PC-9 (cell line): ENCODE data around the gene FLOT1. TPM values are rescaled to one million over a fixed set of nuclear protein-coding genes. Genes with fewer than 3 reads are reported as not detected.

Experiments
- BruUV-seq: library from RNA; stranded (reverse); fragments of 400-500 nt; replicated peaks from 2 replicates; lab custom pipeline; 2021; lab: Mats Ljungman, UMichigan
- CTCF ChIA-PET: fragments of 300-600 bp; sonication (Branson Sonifier 250); formaldehyde crosslinking; loops from one replicate; lab custom pipeline; 2022; ENCODE audit warnings: antibody characterized with exemption; lab: Charles Lee
- POLR2A ChIA-PET: fragments of 300-600 bp; sonication (Branson Sonifier 250); formaldehyde crosslinking; loops from one replicate; lab custom pipeline; 2022; ENCODE audit warnings: antibody characterized with exemption; ENCODE audit not compliant: unreplicated experiment; lab: Charles Lee
- DNase-seq, 2 experiments: peaks; one replicate each; pipeline versions ENCODE4 v3.0.0 to v3.0.0-alpha.2; 2015 to 2022; ENCODE audit warnings: mixed read lengths in 1 of 2
- H2AFZ ChIP-seq: fragments of 200-600 bp; sonication (generic); 2 replicates; pipeline ENCODE4 v1.8.1; 2017; ENCODE audit warnings: antibody characterized with exemption
- H3F3A ChIP-seq: fragments of 200-600 bp; sonication (generic); 2 replicates; pipeline ENCODE4 v1.8.1; 2017; ENCODE audit warnings: antibody characterized with exemption, mild to moderate bottlenecking, low read depth; ENCODE audit not compliant: insufficient read depth
- H3K27ac ChIP-seq: fragments of 200-600 bp; sonication (generic); 2 replicates; pipeline ENCODE4 v1.6.1; 2016; ENCODE audit warnings: mixed run types
- H3K27me3 ChIP-seq: fragments of 200-600 bp; sonication (generic); 2 replicates; pipeline ENCODE4 v1.6.1; 2016; ENCODE audit warnings: low read depth, mixed run types; ENCODE audit not compliant: insufficient read depth
- H3K36me3 ChIP-seq: fragments of 200-600 bp; sonication (generic); 2 replicates; pipeline ENCODE4 v1.6.1; 2016; ENCODE audit warnings: low read depth, mixed run types
- H3K4me1 ChIP-seq: fragments of 200-600 bp; sonication (generic); replicated peaks from 2 replicates; pipeline ENCODE4 v1.6.1; 2016; ENCODE audit warnings: mixed run types; ENCODE audit not compliant: insufficient read depth
- H3K4me2 ChIP-seq: fragments of 200-600 bp; sonication (generic); 2 replicates; pipeline ENCODE4 v1.6.1; 2017; ENCODE audit warnings: mixed run types
- H3K4me3 ChIP-seq: fragments of 200-600 bp; sonication (generic); 2 replicates; pipeline ENCODE4 v1.6.1; 2016; ENCODE audit warnings: mixed run types
- H3K79me2 ChIP-seq: fragments of 200-600 bp; sonication (generic); 2 replicates; pipeline ENCODE4 v1.6.1; 2017; ENCODE audit warnings: low read depth, mixed run types
- H3K9me2 ChIP-seq: fragments of 200-600 bp; sonication (generic); 2 replicates; pipeline ENCODE4 v1.8.1; 2017; ENCODE audit warnings: mild to moderate bottlenecking; ENCODE audit not compliant: insufficient read depth
- H3K9me3 ChIP-seq: fragments of 200-600 bp; sonication (generic); 2 replicates; pipeline ENCODE4 v1.8.1; 2016; ENCODE audit warnings: low read depth; ENCODE audit not compliant: insufficient read depth
- H4K20me1 ChIP-seq: fragments of 200-600 bp; sonication (generic); 2 replicates; pipeline ENCODE4 v1.8.1; 2017; ENCODE audit not compliant: insufficient read depth
- CTCF ChIP-seq: fragments of 200-600 bp; sonication (generic); conservative IDR thresholded peaks from 2 replicates; pipeline ENCODE4 v1.6.1; 2017; ENCODE audit warnings: mixed run types, antibody characterized with exemption, mild to moderate bottlenecking, moderate library complexity
- EZH2 ChIP-seq: fragments of 200-600 bp; sonication (generic); IDR thresholded peaks from 2 replicates; pipeline ENCODE4 v1.8.0; 2017; ENCODE audit warnings: antibody characterized with exemption, low read depth
- intact Hi-C: fragments of 100-400 bp; cut with micrococcal nuclease; formaldehyde crosslinking; loops from one replicate; pipeline ENCODE4 v1.10.0; 2022; ENCODE audit not compliant: unreplicated experiment
- total RNA-seq: library from RNA; stranded (reverse); gene quantifications from 2 replicates; pipeline ENCODE4 v1.2.3, GENCODE V29; 2021

Gene FLOT1
- total RNA-seq, 1 experiment from 2014 or later = 225 TPM

GRCh38 chr6:30691208-30691847 lies 51.2 kb downstream of the FLOT1 start:
- no peak for DNase-seq
- no TSS peak for BruUV-seq
- ChIA-PET CTCF (interaction anchor here (0.6 to 1.1 kb wide), 2 partner anchors 19 to 430 kb away, joined by 3 to 6 read pairs; partner anchors contain the start of gene DHX16), POLR2A (interaction anchor here (0.7 to 1.1 kb wide), 3 partner anchors 26 to 77 kb away, joined by 4 to 8 read pairs (median 5); partner anchors contain the start of genes MDC1 and MRPS18B)
- Histone ChIP-seq H3K79me2 (peaks cover 12% of the 10 kb centered on the region), H3K9me3 (no peaks in the 10 kb centered on the region), H3K4me1 (peaks cover 40% of the 10 kb centered on the region), H3K36me3 (no peaks in the 10 kb centered on the region), H3K27ac (no peak overlapping the region), H3F3A (peaks cover 20% of the 10 kb centered on the region; the same call in 1 of the 2 replicates), H3K4me3 (peak overlapping the region; percentile 87; the same call in 1 of the 2 replicates), H3K9me2 (no peaks in the 10 kb centered on the region), H3K27me3 (no peaks in the 10 kb centered on the region), H2AFZ (peak overlapping the region; percentile 93), H3K4me2 (peak overlapping the region; percentile 84), H4K20me1 (no peaks in the 10 kb centered on the region)
- intact Hi-C loops = no loop called here
- TF ChIP-seq CTCF (no peak), EZH2 (no peak)

- Histone ChIP-seq H3K4me1 (peaks cover 42% of the 10 kb centered on the region), H3K36me3 (no peaks in the 10 kb centered on the region), H3K27me3 (no peaks in the 10 kb centered on the region), H3K4me3 (peak within 1 kb of the TSS; percentile 87), H3F3A (peaks cover 16% of the 10 kb centered on the region; the same call in 1 of the 2 replicates), H3K27ac (no peak within 1 kb of the TSS), H3K4me2 (peak within 1 kb of the TSS; percentile 84), H2AFZ (peak within 1 kb of the TSS; percentile 93), H3K9me3 (no peaks in the 10 kb centered on the region), H3K79me2 (peaks cover 19% of the 10 kb centered on the region), H3K9me2 (no peaks in the 10 kb centered on the region), H4K20me1 (no peaks in the 10 kb centered on the region)
- peak; percentile 44 to 84 for DNase-seq
- ChIA-PET CTCF (interaction anchor here (0.5 to 1.1 kb wide), 2 partner anchors 18 to 448 kb away, joined by 3 to 10 read pairs; partner anchors contain the start of gene DHX16), POLR2A (interaction anchor here (0.6 to 1.1 kb wide), 5 partner anchors 12 to 149 kb away, joined by 4 to 8 read pairs (median 5); partner anchors contain the start of genes MDC1 and MRPS18B)
- BruUV-seq = no TSS peak
- TF ChIP-seq EZH2 = no peak
- no peak for TF ChIP-seq CTCF
- intact Hi-C loops = no loop called here
Observed at GRCh38 chr6:30690403-30691207, 51.9 kb downstream of the FLOT1 start, which contains the start of gene NRM. Gene NRM, minus strand, starts transcription at chr6:30690984. Its CDS starts 10 bp downstream, at chr6:30690974.

GRCh38 chr6:30689985-30690384 lies 52.5 kb downstream of the FLOT1 start:
- intact Hi-C loops = no loop called here
- Histone ChIP-seq H3K4me2 (peak overlapping the region; percentile 84), H3K27me3 (no peaks in the 10 kb centered on the region), H3K9me3 (no peaks in the 10 kb centered on the region), H3K9me2 (no peaks in the 10 kb centered on the region), H2AFZ (no peak overlapping the region), H3K36me3 (no peaks in the 10 kb centered on the region), H3K4me1 (peaks cover 43% of the 10 kb centered on the region), H3K27ac (no peak overlapping the region), H3K79me2 (peaks cover 26% of the 10 kb centered on the region), H4K20me1 (no peaks in the 10 kb centered on the region), H3F3A (peaks cover 17% of the 10 kb centered on the region; the same call in 1 of the 2 replicates), H3K4me3 (peak overlapping the region; percentile 87)
- POLR2A ChIA-PET = interaction anchor here (1.1 kb wide), 1 partner anchor 27 kb away, joined by 4 read pairs; the partner anchor contains the start of gene MDC1
- CTCF ChIA-PET = interaction anchor here (0.5 kb wide), 1 partner anchor 448 kb away, joined by 10 read pairs; no protein-coding TSS in a partner anchor
- no TSS peak for BruUV-seq
- no peak for DNase-seq
- TF ChIP-seq EZH2 = no peak
- TF ChIP-seq CTCF = no peak
